Esophagus squamous epithelium (tissue), 5 donors: Measurements from ENCODE around the gene NAA80. TPM values are rescaled to one million over a fixed set of nuclear protein-coding genes. Genes with fewer than 3 reads are reported as not detected.
A peak's percentile ranks its signal among the peaks of the same experiment; 100 is the strongest.
"Not testable (repeated sequence)": the region's sequence is repeated elsewhere in the genome, so short reads cannot be mapped to it uniquely, and the experiment has no call there.

ENCODE experiments used
- DNase-seq: peaks from one replicate; lab custom pipeline; 2025; lab: John Stamatoyannopoulos, UW
- H3K27ac ChIP-seq, 4 donors: fragments of 200-600 bp; sonication (generic); one replicate each; pipeline ENCODE4 v1.5.1; 2016 to 2019; ENCODE audit warnings: mild to moderate bottlenecking in 1 of 4
- H3K27me3 ChIP-seq, 4 donors: fragments of 200-600 bp; sonication (generic); 1 replicate in 3 of 4; 2 replicates in 1 of 4; pipeline versions ENCODE4 v1.5.1 to v1.6.0; 2017 to 2021; ENCODE audit warnings: antibody characterized with exemption in 1 of 4
- H3K36me3 ChIP-seq, 3 donors: fragments of 200-600 bp; sonication (generic); one replicate each; pipeline ENCODE4 v1.5.1; 2016 to 2019
- H3K4me1 ChIP-seq, 3 donors: fragments of 200-600 bp; sonication (generic); one replicate each; pipeline ENCODE4 v1.5.1; 2017 to 2019
- H3K4me3 ChIP-seq, 4 donors: fragments of 200-600 bp; sonication (generic); 1 replicate in 3 of 4; 2 replicates in 1 of 4; pipeline ENCODE4 v1.5.1; 2016 to 2019; ENCODE audit warnings: mild to moderate bottlenecking in 2 of 4, moderate library complexity in 1 of 4
- H3K9me3 ChIP-seq, 3 donors: fragments of 200-600 bp; sonication (generic); one replicate each; pipeline ENCODE4 v1.5.1; 2016 to 2019
- CTCF ChIP-seq, 6 experiments: fragments of 450-650 bp in 4 of 6; fragments of 200-600 bp in 2 of 6; sonication (generic) in 2 of 6; IDR thresholded peaks; one replicate each; pipeline ENCODE4 v1.5.1; 2016 to 2019; ENCODE audit warnings: antibody characterized with exemption in 6 of 6, mild to moderate bottlenecking in 4 of 6, moderate library complexity in 4 of 6
- POLR2A ChIP-seq, 4 donors: fragments of 450-650 bp; IDR thresholded peaks; one replicate each; pipeline ENCODE4 v1.6.1; 2017; ENCODE audit warnings: antibody characterized with exemption in 4 of 4, mild to moderate bottlenecking in 4 of 4, moderate library complexity in 3 of 4
- WGBS, 2 donors: methylation state at CpG; one replicate each; pipeline ENCODE4 v1.1.5; 2018; 5-methylcytosine and 5-hydroxymethylcytosine counted together
- intact Hi-C: fragments of 100-400 bp; cut with DNase I; formaldehyde crosslinking; loops from one replicate; pipeline ENCODE4 v1.15.0; 2022
- total RNA-seq, 4 donors: library from RNA; depleted of rRNA; stranded (reverse); fragments of >200 nt; gene quantifications; one replicate each; pipeline ENCODE4 v1.1.0, GENCODE V29; 2016
- donor health status: DM: yes; HTN: yes; CAD: no.

The NAA80 gene
- total RNA-seq, 4 donors from 2014 or later, result 6.0 to 16.2 (median 7.7) TPM

DNA sequence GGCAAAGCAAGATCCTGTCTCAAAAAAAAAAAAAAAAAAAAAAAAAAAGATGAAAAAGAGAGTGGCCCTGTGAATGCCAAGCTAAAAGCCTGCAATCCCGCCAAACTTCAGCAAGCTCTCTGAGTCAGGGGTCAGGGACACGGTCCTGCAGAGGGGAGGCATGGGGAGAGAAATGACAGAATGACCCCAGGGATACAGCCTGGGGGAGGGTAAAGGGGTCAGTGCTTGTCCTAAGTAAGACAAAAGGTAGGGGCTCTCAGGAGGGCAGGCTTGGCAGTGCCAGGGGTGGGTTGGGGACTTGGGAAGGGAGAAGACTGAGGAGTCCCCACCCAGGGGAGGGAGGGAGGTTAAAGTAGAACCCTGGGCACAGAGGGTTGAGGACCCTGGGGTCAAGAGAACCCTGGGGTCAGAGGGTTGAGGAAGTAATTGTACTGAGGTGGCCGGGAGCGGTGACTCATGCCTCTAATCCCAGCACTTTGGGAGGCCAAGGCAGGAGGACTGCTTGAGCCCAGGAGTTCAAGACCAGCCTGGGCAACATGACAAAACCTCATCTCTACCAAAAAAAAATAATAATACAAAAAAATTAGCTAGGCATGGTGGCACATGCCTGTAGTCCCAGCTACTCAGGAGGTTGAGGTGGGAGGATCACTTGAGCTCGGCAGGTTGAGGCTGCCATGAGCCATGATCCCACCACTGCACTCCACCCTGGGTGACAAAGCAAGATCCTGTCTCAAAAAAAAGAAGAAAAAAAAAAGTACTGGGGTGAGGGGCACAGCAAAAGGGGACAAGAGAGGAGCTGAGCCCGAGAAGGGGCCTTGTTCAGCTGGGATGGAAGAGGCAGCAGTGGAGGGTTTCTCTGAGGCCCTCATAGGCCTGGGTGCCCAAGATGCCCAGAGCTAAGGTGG is 35.5 kb downstream of the NAA80 start:
- H3K27me3 ChIP-seq, result no peaks in the 10 kb centered on the region
- no peak for DNase-seq
- intact Hi-C loops, result no loop called here
- TF ChIP-seq POLR2A (IDR thresholded peaks at IDR 0.05), result no peak
- TF ChIP-seq CTCF (IDR thresholded peaks at IDR 0.05), result no peak
- H3K4me1 ChIP-seq, result peaks cover 22 to 85% (median 66%) of the 10 kb centered on the region in 3 donors
- WGBS, 2 donors, result 49 to 53% methylated on average over 6 of the region's 6 CpGs
- peak overlapping the region; percentile 67 to 90 (median 88) for H3K27ac ChIP-seq
- no peak overlapping the region for H3K4me3 ChIP-seq
- H3K36me3 ChIP-seq, result peaks cover 0 to 6% (median 0%) of the 10 kb centered on the region in 3 donors
- no peaks in the 10 kb centered on the region for H3K9me3 ChIP-seq

DNA sequence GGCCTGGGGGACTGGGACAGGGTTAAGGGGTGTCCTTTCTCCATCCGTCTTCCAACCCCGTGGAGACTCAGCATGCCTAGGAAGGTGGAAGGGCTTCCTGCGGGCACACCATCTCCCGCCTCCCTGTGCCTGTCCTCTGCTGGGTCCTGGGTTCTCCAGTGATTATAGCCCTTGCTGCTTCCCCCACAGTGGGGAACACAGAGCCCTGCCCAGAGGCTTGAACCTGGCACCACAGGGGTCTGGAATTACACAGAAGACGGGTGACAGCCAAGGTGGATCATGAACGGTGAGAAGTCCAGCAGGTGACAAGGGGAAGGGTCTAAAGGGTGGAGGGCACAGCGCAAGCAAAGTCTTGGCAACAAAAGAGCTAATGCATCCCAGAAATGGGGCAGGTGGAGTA is 36.4 kb downstream of the NAA80 start:
- no peak for DNase-seq
- H3K27ac ChIP-seq, result peak overlapping the region in 2 of 4 donors; percentile 29 to 38
- peaks cover 3 to 15% (median 6%) of the 10 kb centered on the region in 3 donors for H3K36me3 ChIP-seq
- intact Hi-C loops, result no loop called here
- no peaks in the 10 kb centered on the region for H3K27me3 ChIP-seq
- H3K4me1 ChIP-seq, result peaks cover 18 to 85% (median 56%) of the 10 kb centered on the region in 3 donors
- WGBS, 2 donors, result 72 to 90% methylated on average over 7 of the region's 7 CpGs
- H3K9me3 ChIP-seq, result no peaks in the 10 kb centered on the region
- TF ChIP-seq CTCF (IDR thresholded peaks at IDR 0.05) (no peak), POLR2A (IDR thresholded peaks at IDR 0.05) (no peak)
- no peak overlapping the region for H3K4me3 ChIP-seq

GRCh38 chr3:50262200-50262599 is 37.0 kb downstream of the NAA80 start:
- peaks cover 18 to 85% (median 54%) of the 10 kb centered on the region in 3 donors for H3K4me1 ChIP-seq
- WGBS, 2 donors, result 86 to 92% methylated on average over 3 to 4 of the region's 4 CpGs
- H3K9me3 ChIP-seq, intact Hi-C loops, DNase-seq, H3K27me3 ChIP-seq, H3K4me3 ChIP-seq: not testable (repeated sequence)
- peaks cover 9 to 21% (median 12%) of the 10 kb centered on the region in 3 donors for H3K36me3 ChIP-seq
- peak overlapping the region in 3 of 4 donors; percentile 38 to 94 (median 92) for H3K27ac ChIP-seq

DNA sequence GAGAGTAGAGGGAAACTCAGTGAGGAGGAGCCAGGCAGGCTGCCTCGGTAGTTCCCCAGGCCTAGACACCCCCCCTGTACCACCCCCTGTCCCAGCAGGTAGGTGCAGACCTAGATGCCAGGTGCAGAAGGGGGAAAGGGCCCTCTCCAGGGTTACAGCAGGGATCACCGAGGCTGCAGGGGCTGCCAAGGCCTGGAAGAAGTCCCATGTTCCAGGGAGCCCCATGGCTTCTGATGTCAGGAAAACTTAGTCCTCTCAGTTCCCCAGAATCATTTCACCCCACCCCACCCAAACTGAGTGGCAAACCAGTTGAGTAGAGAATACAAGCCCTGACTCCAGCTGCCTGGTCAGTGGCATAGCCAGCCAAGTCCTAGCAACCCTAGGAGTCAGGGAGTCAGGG is 37.7 kb downstream of the NAA80 start:
- H3K4me1 ChIP-seq, result peaks cover 18 to 85% (median 53%) of the 10 kb centered on the region in 3 donors
- peak overlapping the region; percentile 92 to 99 (median 96) for H3K27ac ChIP-seq
- no peak for DNase-seq
- peaks cover 11 to 28% (median 19%) of the 10 kb centered on the region in 3 donors for H3K36me3 ChIP-seq
- no peaks in the 10 kb centered on the region for H3K27me3 ChIP-seq
- no peak overlapping the region for H3K4me3 ChIP-seq
- H3K9me3 ChIP-seq, result no peaks in the 10 kb centered on the region
- TF ChIP-seq POLR2A (IDR thresholded peaks at IDR 0.05) (no peak), CTCF (IDR thresholded peaks at IDR 0.05) (no peak)
- intact Hi-C loops, result no loop called here
- 71% methylated on average over 1 of the region's 2 CpGs; no CpG with 5 or more reads in 1 of the 2 donors for WGBS, 2 donors

DNA sequence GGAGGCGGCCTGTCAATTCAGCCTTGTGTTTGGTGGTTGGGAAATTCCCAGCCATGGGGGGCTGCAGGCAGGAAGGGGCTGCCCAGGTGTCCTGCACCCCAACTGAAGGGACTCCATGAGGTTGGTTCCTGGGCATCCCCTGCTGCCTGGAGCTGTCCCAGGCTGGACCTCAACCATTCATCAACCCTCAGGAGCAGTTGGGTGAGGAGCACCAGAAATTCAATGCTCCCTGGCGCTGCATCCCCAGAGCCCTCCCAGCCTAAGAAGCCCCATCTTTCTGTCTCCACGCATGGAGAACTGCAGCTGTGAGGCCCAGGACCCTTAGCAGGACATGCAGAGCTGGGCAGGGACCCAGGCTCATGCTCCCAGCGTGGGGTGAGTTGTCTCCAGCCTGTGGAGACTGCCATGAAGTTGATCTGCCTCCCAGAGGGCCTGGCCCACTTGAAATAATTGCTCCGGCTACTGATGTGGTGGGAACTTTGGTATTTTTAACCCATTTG is 38.2 kb downstream of the NAA80 start:
- H3K9me3 ChIP-seq, result no peaks in the 10 kb centered on the region
- no peak for TF ChIP-seq POLR2A (IDR thresholded peaks at IDR 0.05)
- no peak for TF ChIP-seq CTCF (IDR thresholded peaks at IDR 0.05)
- DNase-seq, result no peak
- intact Hi-C loops, result no loop called here
- WGBS, 2 donors, result 75 to 80% methylated on average over 1 to 2 of the region's 5 CpGs
- H3K4me1 ChIP-seq, result peaks cover 18 to 85% (median 48%) of the 10 kb centered on the region in 3 donors
- H3K4me3 ChIP-seq, result peak overlapping the region in 3 of 4 donors; percentile 52 to 80 (median 63)
- peaks cover 11 to 33% (median 24%) of the 10 kb centered on the region in 3 donors for H3K36me3 ChIP-seq
- H3K27me3 ChIP-seq, result no peaks in the 10 kb centered on the region
- H3K27ac ChIP-seq, result peak overlapping the region; percentile 92 to 99 (median 96)
